Measurements from ENCODE around the gene TLE5.
A peak's percentile ranks its signal among the peaks of the same experiment; 100 is the strongest.
"Not testable (repeated sequence)": the region's sequence is repeated elsewhere in the genome, so short reads cannot be mapped to it uniquely, and the experiment has no call there.

The TLE5 gene

GRCh38 chr19:3041327-3041726, 21.0 kb downstream of the TLE5 start:
- no peak for DNase-seq

GRCh38 chr19:3039641-3040077, 22.6 kb downstream of the TLE5 start:
- DNase-seq: no peak

GRCh38 chr19:3039125-3039524, 23.2 kb downstream of the TLE5 start:
- DNase-seq: no peak

- DNase-seq: no peak
Measured at GRCh38 chr19:3038214-3038613, 24.1 kb downstream of the TLE5 start.

- DNase-seq: not testable (repeated sequence)
Measured at GRCh38 chr19:3036977-3037544, 25.2 kb downstream of the TLE5 start.

- peak; percentile 93 for DNase-seq
Measured at GRCh38 chr19:3036119-3036976, 25.9 kb downstream of the TLE5 start.

- DNase-seq: peak; percentile 98
Measured at GRCh38 chr19:3035542-3036118, 26.7 kb downstream of the TLE5 start.

- no peak for DNase-seq
Measured at GRCh38 chr19:3034656-3035541, 27.4 kb downstream of the TLE5 start.

- DNase-seq: no peak
Measured at GRCh38 chr19:3034406-3034655, 28.0 kb downstream of the TLE5 start.

GRCh38 chr19:3033595-3034405, 28.5 kb downstream of the TLE5 start:
- DNase-seq: no peak

GRCh38 chr19:3031607-3031867, 30.8 kb downstream of the TLE5 start:
- DNase-seq: no peak

- DNase-seq: no peak
Measured at GRCh38 chr19:3029065-3029923, 33.0 kb downstream of the TLE5 start, which contains the start of gene TLE2. Gene TLE2, minus strand, starts transcription at chr19:3029280. Its CDS starts 376 bp downstream, at chr19:3028904.

- no peak for DNase-seq
Measured at GRCh38 chr19:3028305-3029064, 33.8 kb downstream of the TLE5 start.

GRCh38 chr19:3027981-3028304, 34.4 kb downstream of the TLE5 start:
- DNase-seq: no peak

- no peak for DNase-seq
Measured at GRCh38 chr19:3027292-3027691, 35.0 kb downstream of the TLE5 start.

- DNase-seq: no peak
Measured at GRCh38 chr19:3026768-3027167, 35.5 kb downstream of the TLE5 start.

- DNase-seq: no peak
Measured at GRCh38 chr19:3025549-3025886, 36.8 kb downstream of the TLE5 start.

GRCh38 chr19:3024870-3025548, 37.3 kb downstream of the TLE5 start:
- no peak for DNase-seq

GRCh38 chr19:3024509-3024869, 37.8 kb downstream of the TLE5 start:
- no peak for DNase-seq

- no peak for DNase-seq
Measured at GRCh38 chr19:3020321-3020960, 41.9 kb downstream of the TLE5 start.
